BE2C (cell line): ENCODE measurements around the gene STIM1.

Source experiments
- DNase-seq: peaks from one replicate; pipeline ENCODE4 v3.0.0-alpha.2; 2020
- H3K27me3 ChIP-seq: fragments of 250-450 bp; sonication (Bioruptor Pico); 2 replicates; pipeline ENCODE4 v1.5.1; 2020; ENCODE audit warnings: mild to moderate bottlenecking
- H3K36me3 ChIP-seq: fragments of 250-450 bp; sonication (Bioruptor Pico); 2 replicates; pipeline ENCODE4 v1.5.1; 2020; ENCODE audit warnings: mild to moderate bottlenecking
- H3K4me1 ChIP-seq: fragments of 250-450 bp; sonication (Bioruptor Pico); 2 replicates; pipeline ENCODE4 v1.5.1; 2020
- H3K4me3 ChIP-seq: 2 replicates; pipeline ENCODE4 v1.5.1; 2011; ENCODE audit warnings: low read depth, low read length
- H3K9me3 ChIP-seq: fragments of 250-450 bp; sonication (Bioruptor Pico); 2 replicates; pipeline ENCODE4 v1.5.1; 2020
- TF ChIP-seq, protein P1 (sequence below): IDR thresholded peaks from 2 replicates; pipeline ENCODE4 v1.5.1; 2012; ENCODE audit warnings: mild to moderate bottlenecking, low read depth, low read length

Gene STIM1

DNA sequence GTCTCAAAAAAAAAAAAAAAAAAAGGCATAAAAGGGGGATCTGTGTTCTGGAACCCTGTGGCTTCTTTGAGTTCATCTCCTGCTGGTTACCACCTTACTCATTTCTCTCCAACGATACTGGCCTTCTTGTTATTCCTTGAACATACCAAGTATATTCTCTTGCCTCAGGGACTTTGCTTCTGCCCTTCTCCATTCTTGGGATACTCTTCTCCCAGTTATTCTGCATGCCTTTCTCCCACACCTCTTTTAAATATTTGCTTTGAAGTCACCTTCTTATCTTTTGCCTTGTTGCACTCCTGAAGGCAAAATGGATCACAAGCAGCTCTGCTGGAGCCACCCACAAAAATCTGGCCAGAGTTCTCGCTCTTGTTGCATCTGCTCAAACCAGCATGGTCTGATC, 163.2 kb downstream of the STIM1 start:
- Histone ChIP-seq H3K4me3 (no peak overlapping the region), H3K9me3 (no peaks in the 10 kb centered on the region), H3K36me3 (no peaks in the 10 kb centered on the region), H3K4me1 (no peaks in the 10 kb centered on the region), H3K27me3 (no peaks in the 10 kb centered on the region)
- TF ChIP-seq, protein P1, sequence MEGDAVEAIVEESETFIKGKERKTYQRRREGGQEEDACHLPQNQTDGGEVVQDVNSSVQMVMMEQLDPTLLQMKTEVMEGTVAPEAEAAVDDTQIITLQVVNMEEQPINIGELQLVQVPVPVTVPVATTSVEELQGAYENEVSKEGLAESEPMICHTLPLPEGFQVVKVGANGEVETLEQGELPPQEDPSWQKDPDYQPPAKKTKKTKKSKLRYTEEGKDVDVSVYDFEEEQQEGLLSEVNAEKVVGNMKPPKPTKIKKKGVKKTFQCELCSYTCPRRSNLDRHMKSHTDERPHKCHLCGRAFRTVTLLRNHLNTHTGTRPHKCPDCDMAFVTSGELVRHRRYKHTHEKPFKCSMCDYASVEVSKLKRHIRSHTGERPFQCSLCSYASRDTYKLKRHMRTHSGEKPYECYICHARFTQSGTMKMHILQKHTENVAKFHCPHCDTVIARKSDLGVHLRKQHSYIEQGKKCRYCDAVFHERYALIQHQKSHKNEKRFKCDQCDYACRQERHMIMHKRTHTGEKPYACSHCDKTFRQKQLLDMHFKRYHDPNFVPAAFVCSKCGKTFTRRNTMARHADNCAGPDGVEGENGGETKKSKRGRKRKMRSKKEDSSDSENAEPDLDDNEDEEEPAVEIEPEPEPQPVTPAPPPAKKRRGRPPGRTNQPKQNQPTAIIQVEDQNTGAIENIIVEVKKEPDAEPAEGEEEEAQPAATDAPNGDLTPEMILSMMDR, result no peak
- DNase-seq, result no peak

DNA sequence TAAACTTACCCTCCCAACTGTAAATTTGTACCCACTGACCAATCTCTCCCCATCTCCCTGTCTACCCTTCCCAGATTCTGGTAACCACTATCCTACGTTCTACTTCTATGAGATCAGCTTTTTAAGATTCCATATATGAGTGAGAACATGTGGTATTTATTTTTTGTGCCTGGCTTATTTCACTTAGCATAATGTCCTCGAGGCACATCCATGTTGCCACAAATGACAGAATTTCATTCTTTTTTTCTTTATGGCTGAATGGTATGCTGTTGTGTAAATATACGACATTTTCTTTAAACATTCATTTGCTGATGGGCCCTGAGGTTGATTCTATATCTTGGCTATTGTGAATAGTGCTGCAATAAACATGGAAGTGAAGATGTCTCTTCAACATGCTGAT, 164.4 kb downstream of the STIM1 start:
- Histone ChIP-seq H3K27me3 (no peaks in the 10 kb centered on the region), H3K36me3 (no peaks in the 10 kb centered on the region), H3K4me3 (no peak overlapping the region), H3K4me1 (no peaks in the 10 kb centered on the region; the same call in 1 of the 2 replicates), H3K9me3 (no peaks in the 10 kb centered on the region)
- no peak for DNase-seq
- TF ChIP-seq, protein P1, result no peak

DNA sequence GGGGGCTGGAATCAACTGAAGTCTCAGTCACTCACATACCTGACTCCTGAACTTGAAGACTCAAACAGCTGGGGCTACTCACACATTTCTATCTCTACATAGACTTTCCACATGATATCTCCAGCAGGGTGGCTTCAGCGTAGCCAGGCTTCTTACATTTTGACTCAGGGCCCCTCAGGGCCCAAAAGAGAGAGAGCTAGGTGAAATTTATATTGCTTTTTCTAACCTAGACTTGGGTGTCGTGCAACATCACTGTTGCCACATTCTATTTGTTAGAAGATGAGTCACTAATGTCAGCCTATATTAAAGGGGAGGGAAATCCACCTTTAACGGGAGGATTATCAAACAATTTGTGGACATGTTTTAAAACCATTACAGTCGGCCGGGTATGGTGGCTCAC, 167.2 kb downstream of the STIM1 start:
- Histone ChIP-seq H3K9me3 (no peaks in the 10 kb centered on the region), H3K4me1 (no peaks in the 10 kb centered on the region; the same call in 1 of the 2 replicates), H3K36me3 (no peaks in the 10 kb centered on the region), H3K27me3 (no peaks in the 10 kb centered on the region), H3K4me3 (no peak overlapping the region)
- DNase-seq, result no peak
- TF ChIP-seq, protein P1, result no peak

DNA sequence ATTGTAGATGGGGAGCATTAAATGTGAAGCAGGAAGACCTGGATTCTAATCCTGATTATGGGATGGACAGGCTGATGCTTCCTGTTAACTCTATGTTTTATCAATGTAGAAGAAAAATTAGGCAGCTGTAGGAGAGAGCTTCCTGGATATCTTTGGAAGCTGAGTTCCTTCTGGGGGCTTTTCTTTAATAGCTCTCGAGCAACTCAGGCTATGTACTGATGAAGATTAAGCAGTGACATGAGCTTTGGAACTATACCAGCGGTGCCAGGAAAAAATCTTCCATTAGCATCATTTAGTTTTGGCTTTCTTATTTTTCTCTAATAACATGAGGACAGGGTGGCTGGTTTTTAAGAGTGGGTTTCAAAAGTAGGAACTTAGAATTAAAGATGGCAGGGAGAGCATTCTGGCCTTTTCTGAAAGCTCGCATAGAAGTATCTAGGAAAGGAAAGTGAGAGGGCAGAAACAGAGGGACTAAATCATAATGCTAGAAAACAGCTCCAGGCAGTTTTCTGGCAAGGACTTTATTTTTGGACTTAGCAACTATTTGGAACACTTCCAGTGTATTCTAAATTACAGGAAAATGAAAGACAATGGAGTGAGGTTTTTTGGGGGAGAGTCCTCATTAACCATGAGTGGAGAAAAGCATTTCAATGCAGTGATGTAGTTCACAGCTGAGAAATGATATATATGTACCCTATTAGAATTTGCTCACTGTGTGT, 169.9 kb downstream of the STIM1 start:
- no peaks in the 10 kb centered on the region for H3K9me3 ChIP-seq
- no peaks in the 10 kb centered on the region for H3K27me3 ChIP-seq
- TF ChIP-seq, protein P1, result no peak
- peak; percentile 10 for DNase-seq
- H3K4me3 ChIP-seq, result peak overlapping the region; percentile 12; the same call in 1 of the 2 replicates
- H3K4me1 ChIP-seq, result no peaks in the 10 kb centered on the region; the same call in 1 of the 2 replicates
- H3K36me3 ChIP-seq, result no peaks in the 10 kb centered on the region

DNA sequence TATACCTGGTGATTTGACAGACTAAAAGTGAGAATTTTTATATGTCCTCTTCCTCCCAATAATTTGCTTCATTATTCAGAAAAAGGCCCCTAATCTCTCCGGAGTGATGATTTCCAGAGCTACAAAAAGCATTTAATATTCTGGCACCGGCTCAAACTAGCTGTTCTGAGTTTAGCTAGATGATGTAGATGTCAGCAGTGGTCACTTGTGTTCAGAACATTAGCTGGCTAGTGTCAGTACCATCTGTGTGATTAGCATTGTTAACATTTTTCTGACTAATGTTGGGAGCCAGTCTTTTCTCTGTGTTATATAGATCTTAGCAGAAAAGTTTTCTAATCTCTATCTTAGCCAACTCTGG, 170.5 kb downstream of the STIM1 start:
- Histone ChIP-seq H3K4me3 (peak overlapping the region; percentile 12; the same call in 1 of the 2 replicates), H3K4me1 (no peaks in the 10 kb centered on the region; the same call in 1 of the 2 replicates), H3K9me3 (no peaks in the 10 kb centered on the region), H3K27me3 (no peaks in the 10 kb centered on the region), H3K36me3 (no peaks in the 10 kb centered on the region)
- DNase-seq, result peak; percentile 11
- TF ChIP-seq, protein P1, result no peak

DNA sequence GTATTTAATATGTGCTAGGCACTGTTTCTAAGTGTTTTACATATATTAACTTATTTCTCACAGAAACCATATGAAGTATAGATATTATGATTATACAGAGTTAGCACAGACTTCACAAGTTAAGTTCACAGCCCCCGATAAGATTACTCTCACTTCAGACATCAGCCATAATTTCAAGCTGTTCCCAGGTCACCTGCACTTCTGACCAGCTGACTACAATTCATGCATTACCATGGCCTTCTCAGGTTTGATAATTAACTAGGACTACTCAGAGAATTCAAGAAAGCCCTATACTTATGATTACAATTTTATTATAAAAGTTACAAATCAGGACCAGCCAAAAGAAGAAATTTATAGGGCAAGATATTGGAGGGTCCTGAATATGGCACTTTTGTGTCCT, 170.9 kb downstream of the STIM1 start:
- no peak for DNase-seq
- TF ChIP-seq, protein P1, result no peak
- Histone ChIP-seq H3K4me3 (no peak overlapping the region), H3K9me3 (no peaks in the 10 kb centered on the region), H3K27me3 (no peaks in the 10 kb centered on the region), H3K4me1 (no peaks in the 10 kb centered on the region; the same call in 1 of the 2 replicates), H3K36me3 (no peaks in the 10 kb centered on the region)
